ENCODE measurements around the gene TTC8.

DNA sequence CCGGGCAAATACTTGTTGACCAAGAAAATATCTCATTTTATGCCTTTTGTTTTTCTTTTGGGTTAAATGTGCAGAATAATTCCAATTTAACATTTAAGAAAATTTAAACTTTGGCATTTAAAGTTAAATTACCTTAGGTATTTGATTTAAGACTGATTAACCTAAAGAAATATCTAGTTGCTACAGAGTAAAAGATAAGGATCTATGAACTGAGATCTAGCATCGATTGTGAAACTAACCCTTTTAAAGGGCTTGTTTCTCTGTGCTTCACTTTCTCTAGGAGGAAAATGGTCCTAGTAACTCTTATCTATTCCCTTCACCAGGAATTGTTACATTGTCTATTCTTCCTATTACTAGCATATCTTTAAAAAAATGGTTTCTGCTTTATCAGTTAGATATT lies 2.6 kb upstream of the TTC8 start:
- TF ChIP-seq RXRA (IDR thresholded peaks at IDR 0.05; ENCODE audit: borderline replicate concordance, low read depth) (no peak), GABPA (IDR thresholded peaks at IDR 0.05; ENCODE audit: low read depth) (no peak), FOSL2 (IDR thresholded peaks at IDR 0.05; ENCODE audit: borderline replicate concordance, low read depth) (no peak)
- TF ChIP-seq, protein P1, sequence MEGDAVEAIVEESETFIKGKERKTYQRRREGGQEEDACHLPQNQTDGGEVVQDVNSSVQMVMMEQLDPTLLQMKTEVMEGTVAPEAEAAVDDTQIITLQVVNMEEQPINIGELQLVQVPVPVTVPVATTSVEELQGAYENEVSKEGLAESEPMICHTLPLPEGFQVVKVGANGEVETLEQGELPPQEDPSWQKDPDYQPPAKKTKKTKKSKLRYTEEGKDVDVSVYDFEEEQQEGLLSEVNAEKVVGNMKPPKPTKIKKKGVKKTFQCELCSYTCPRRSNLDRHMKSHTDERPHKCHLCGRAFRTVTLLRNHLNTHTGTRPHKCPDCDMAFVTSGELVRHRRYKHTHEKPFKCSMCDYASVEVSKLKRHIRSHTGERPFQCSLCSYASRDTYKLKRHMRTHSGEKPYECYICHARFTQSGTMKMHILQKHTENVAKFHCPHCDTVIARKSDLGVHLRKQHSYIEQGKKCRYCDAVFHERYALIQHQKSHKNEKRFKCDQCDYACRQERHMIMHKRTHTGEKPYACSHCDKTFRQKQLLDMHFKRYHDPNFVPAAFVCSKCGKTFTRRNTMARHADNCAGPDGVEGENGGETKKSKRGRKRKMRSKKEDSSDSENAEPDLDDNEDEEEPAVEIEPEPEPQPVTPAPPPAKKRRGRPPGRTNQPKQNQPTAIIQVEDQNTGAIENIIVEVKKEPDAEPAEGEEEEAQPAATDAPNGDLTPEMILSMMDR (IDR thresholded peaks at IDR 0.05) = no peak

Data from SK-N-SH (cell line).